HepG2 (cell line): ENCODE results near the gene TBC1D14. TPM values are rescaled to one million over a fixed set of nuclear protein-coding genes. Genes with fewer than 3 reads are reported as not detected.
A peak's percentile ranks its signal among the peaks of the same experiment; 100 is the strongest.

Experiments used
- ATAC-seq: fragments of 200-7000 bp; cut with Tn5 transposase; 3 replicates; pipeline ENCODE4 v1.9.1; 2020; ENCODE audit warnings: mild to moderate bottlenecking, moderate library complexity
- BruUV-seq: library from RNA; stranded (reverse); fragments of 400-500 nt; replicated peaks from 2 replicates; lab custom pipeline; 2021; lab: Mats Ljungman, UMichigan
- CTCF ChIA-PET: fragments of 300-600 bp; formaldehyde crosslinking; extraction: SDS; loops from one replicate; lab custom pipeline; 2021; ENCODE audit warnings: low total read pairs, inconsistent platforms, low intra/inter-chr PET ratio; lab: Yijun Ruan, JAX
- POLR2A ChIA-PET: fragments of 350-600 bp; sonication (Branson Sonifier 250); formaldehyde crosslinking; loops from one replicate; lab custom pipeline; 2020; ENCODE audit warnings: antibody characterized with exemption, inconsistent platforms; lab: Yijun Ruan, JAX
- DNase-seq: peaks from one replicate; pipeline ENCODE4 v3.0.0-alpha.2; 2015; ENCODE audit warnings: low spot score
- FAIRE-seq: peaks from 3 replicates; lab custom pipeline; 2011; peaks lifted over from hg19 to GRCh38; lab: Jason Lieb, UNC
- H2AFZ ChIP-seq: one replicate; pipeline ENCODE4 v1.6.1; 2011; ENCODE audit warnings: low read length, inconsistent platforms
- H3K27ac ChIP-seq: fragments of 300-600 bp; 3 replicates; pipeline ENCODE4 v1.8.0; 2011; ENCODE audit warnings: mixed run types, mild to moderate bottlenecking, mixed read lengths, low read length, inconsistent platforms; ENCODE audit not compliant: insufficient read depth; ENCODE audit errors: extremely low read length
- H3K27me3 ChIP-seq, 2 experiments: fragments of 200-600 bp in 1 of 2; 2 replicates in 1 of 2; 3 replicates in 1 of 2; pipeline versions ENCODE4 v1.6.0 to v1.8.0; 2011; ENCODE audit warnings: low read length in 2 of 2, mild to moderate bottlenecking in 2 of 2, moderate library complexity in 2 of 2, inconsistent platforms in 1 of 2; ENCODE audit not compliant: insufficient read depth in 2 of 2, control insufficient read depth in 1 of 2
- H3K36me3 ChIP-seq, 2 experiments: fragments of 200-600 bp in 1 of 2; replicated peaks in 1 of 2; 2 replicates in 1 of 2; 3 replicates in 1 of 2; pipeline versions ENCODE4 v1.5.1 to v1.8.0; 2011; ENCODE audit warnings: low read length in 2 of 2, inconsistent platforms in 1 of 2; ENCODE audit not compliant: insufficient read depth in 2 of 2, control insufficient read depth in 1 of 2
- H3K4me1 ChIP-seq: 2 replicates; pipeline ENCODE4 v1.5.1; 2012; ENCODE audit warnings: low read length, inconsistent platforms; ENCODE audit not compliant: insufficient read depth
- H3K4me2 ChIP-seq: 2 replicates; pipeline ENCODE4 v1.6.0; 2011; ENCODE audit warnings: low read depth, low read length, inconsistent platforms
- H3K4me3 ChIP-seq, 3 experiments: fragments of 200-600 bp in 1 of 3; sonication (generic), shearing (Covaris generic) in 1 of 3; replicated peaks in 1 of 3; 2 replicates each; pipeline ENCODE4 v1.5.1; 2011 to 2016; ENCODE audit warnings: low read length in 3 of 3, inconsistent platforms in 2 of 3, low read depth in 2 of 3, mild to moderate bottlenecking in 2 of 3, control low read depth in 1 of 3, mixed read lengths in 1 of 3; ENCODE audit not compliant: insufficient read depth in 1 of 3
- H3K79me2 ChIP-seq: one replicate; pipeline ENCODE4 v1.6.1; 2011; ENCODE audit warnings: low read length, inconsistent platforms; ENCODE audit not compliant: insufficient read depth
- H3K9ac ChIP-seq: 2 replicates; pipeline ENCODE4 v1.6.0; 2011; ENCODE audit warnings: mild to moderate bottlenecking, low read depth, low read length, inconsistent platforms; ENCODE audit not compliant: insufficient read depth
- H3K9me3 ChIP-seq: 2 replicates; pipeline ENCODE4 v1.5.1; 2012; ENCODE audit warnings: mild to moderate bottlenecking, low read length
- H4K20me1 ChIP-seq: 2 replicates; pipeline ENCODE4 v1.6.0; 2011; ENCODE audit warnings: inconsistent platforms, mild to moderate bottlenecking, low read length, moderate library complexity; ENCODE audit not compliant: insufficient read depth
- AGO2 ChIP-seq: fragments of 200-400 bp; formaldehyde crosslinking; optimal IDR thresholded peaks from 2 replicates; pipeline ENCODE3; 2017; ENCODE audit warnings: mild to moderate bottlenecking, low read depth, low read length, moderate library complexity
- ZBTB38 ChIP-seq: sonication (generic); formaldehyde crosslinking; IDR thresholded peaks from 2 replicates; pipeline ENCODE4 v1.5.1; 2020; ENCODE audit warnings: mild to moderate bottlenecking, missing genetic modification reagents
- ZBTB4 ChIP-seq: sonication (generic); formaldehyde crosslinking; IDR thresholded peaks from 2 replicates; pipeline ENCODE4 v1.4.0; 2020; ENCODE audit warnings: missing genetic modification reagents, mild to moderate bottlenecking, borderline replicate concordance
- ZNF121 ChIP-seq: sonication (generic); formaldehyde crosslinking; IDR thresholded peaks from 2 replicates; pipeline ENCODE4 v1.5.0; 2020; ENCODE audit warnings: mild to moderate bottlenecking, missing genetic modification reagents
- ZNF253 ChIP-seq: sonication (generic); formaldehyde crosslinking; IDR thresholded peaks from 2 replicates; pipeline ENCODE4 v1.8.0; 2022; ENCODE audit warnings: mild to moderate bottlenecking, missing genetic modification reagents, borderline replicate concordance
- ZNF510 ChIP-seq: sonication (generic); formaldehyde crosslinking; IDR thresholded peaks from 2 replicates; pipeline ENCODE4 v1.4.0; 2020; ENCODE audit warnings: low read depth, mild to moderate bottlenecking, missing genetic modification reagents
- ZNF687 ChIP-seq: sonication (generic); formaldehyde crosslinking; IDR thresholded peaks from 2 replicates; pipeline ENCODE4 v1.5.1; 2020; ENCODE audit warnings: mild to moderate bottlenecking, missing genetic modification reagents, moderate library complexity
- ZNF784 ChIP-seq: sonication (generic); formaldehyde crosslinking; IDR thresholded peaks from 2 replicates; pipeline ENCODE4 v1.5.1; 2020; ENCODE audit warnings: missing genetic modification reagents, mild to moderate bottlenecking, borderline replicate concordance
- ZNF891 ChIP-seq: sonication (generic); formaldehyde crosslinking; IDR thresholded peaks from 2 replicates; pipeline ENCODE4 v1.5.0; 2020; ENCODE audit warnings: mild to moderate bottlenecking, missing genetic modification reagents
- WGBS: methylation state at CpG from one replicate; pipeline ENCODE4 v1.1.6; 2017; ENCODE audit warnings: low lambda C conversion rate; 5-methylcytosine and 5-hydroxymethylcytosine counted together
- in situ Hi-C: cut with HindIII; loops from 2 replicates; pipeline ENCODE4 v1.10.0; 2017; ENCODE audit warnings: low pct_unique_long_range_greater_than_20kb; ENCODE audit not compliant: extremely low pct_ligation_motif_present
- intact Hi-C: fragments of 100-400 bp; cut with micrococcal nuclease; formaldehyde crosslinking; loops from one replicate; pipeline ENCODE4 v1.10.0; 2022; ENCODE audit not compliant: unreplicated experiment
- polyA plus RNA-seq, 8 experiments: library from polyadenylated mRNA; depleted of rRNA in 3 of 8; stranded (reverse) in 7 of 8; unstranded in 1 of 8; fragments of >200 nt; fragmentation: Illumina TruSeq in 4 of 8; extraction: Trizol in 4 of 8; gene quantifications; 2 replicates each; pipeline versions ENCODE4 v1.2.1 to v1.2.3, GENCODE V29; 2011 to 2016; ENCODE audit warnings: low read depth in 4 of 8, missing spikeins in 1 of 8, mixed read lengths in 1 of 8; ENCODE audit not compliant: insufficient read depth in 1 of 8
- total RNA-seq, 5 experiments: library from RNA; depleted of rRNA; stranded (reverse); fragments of >200 nt; fragmentation: Illumina TruSeq; extraction: Trizol; gene quantifications; 2 replicates each; pipeline ENCODE4 v1.2.3, GENCODE V29; 2016; ENCODE audit warnings: low read depth in 1 of 5

The TBC1D14 gene
- total and polyA plus RNA-seq, 2 of the 13 experiments (the other 11 are each of a cell fraction or from before 2014, with no cell fraction given): 29.5 to 46.5 TPM

GRCh38 chr4:6894528-6895498 is 14.8 kb upstream of the TBC1D14 start:
- CTCF ChIA-PET: no interaction called here
- Histone ChIP-seq H2AFZ (no peak overlapping the region), H3K27ac (peak overlapping the region; percentile 99), H3K79me2 (no peaks in the 10 kb centered on the region), H4K20me1 (no peaks in the 10 kb centered on the region), H3K9me3 (peaks cover 11% of the 10 kb centered on the region), H3K4me2 (peak overlapping the region; percentile 63), H3K4me3 (no peak overlapping the region), H3K4me1 (peaks cover 75% of the 10 kb centered on the region), H3K36me3 (no peaks in the 10 kb centered on the region), H3K27me3 (no peaks in the 10 kb centered on the region), H3K9ac (peak overlapping the region; percentile 78)
- no TSS peak for BruUV-seq
- FAIRE-seq: no peak
- no peak for DNase-seq
- no peak for ATAC-seq
- POLR2A ChIA-PET: interaction anchor here (1.8 to 7.5 kb wide), 8 partner anchors 12 to 185 kb away, joined by 5 to 215 read pairs (median 17); partner anchors contain the start of genes GRPEL1, MRFAP1L1 and TBC1D14
- TF ChIP-seq ZNF784 (CRISPR knock-in tag): no peak
- TF ChIP-seq ZNF253: peak; percentile 27; the same call in 1 of the 2 replicates
- no peak for TF ChIP-seq ZNF510 (CRISPR knock-in tag)
- peak; percentile 69; the same call in 1 of the 2 replicates for TF ChIP-seq ZBTB4
- peak; percentile 74; the same call in 1 of the 2 replicates for TF ChIP-seq ZBTB38 (CRISPR knock-in tag)
- TF ChIP-seq ZNF121 (CRISPR knock-in tag): peak; percentile 67
- peak; percentile 46 for TF ChIP-seq ZNF687 (CRISPR knock-in tag)
- TF ChIP-seq ZNF891 (CRISPR knock-in tag): 0 out of 2 replicates have a peak, but pooled peaks have one; percentile 26
- peak; percentile 45 for TF ChIP-seq AGO2
- 97% methylated on average over 21 of the region's 29 CpGs for WGBS
- in situ Hi-C loops: no loop called here
- intact Hi-C loops: loop anchor here (5.0 kb wide), 1 partner anchor 32 kb away; no protein-coding TSS in a partner anchor
